HG02798 (cell line): ENCODE measurements around the gene MAP3K19.
"Not testable (repeated sequence)": the region's sequence is repeated elsewhere in the genome, so short reads cannot be mapped to it uniquely, and the experiment has no call there.

Source experiments
- ATAC-seq: cut with Tn5 transposase; IDR thresholded peaks from one replicate; pipeline ENCODE4 v1.9.1; 2021; ENCODE audit warnings: mild to moderate bottlenecking; ENCODE audit not compliant: unreplicated experiment, poor library complexity

MAP3K19 gene

DNA sequence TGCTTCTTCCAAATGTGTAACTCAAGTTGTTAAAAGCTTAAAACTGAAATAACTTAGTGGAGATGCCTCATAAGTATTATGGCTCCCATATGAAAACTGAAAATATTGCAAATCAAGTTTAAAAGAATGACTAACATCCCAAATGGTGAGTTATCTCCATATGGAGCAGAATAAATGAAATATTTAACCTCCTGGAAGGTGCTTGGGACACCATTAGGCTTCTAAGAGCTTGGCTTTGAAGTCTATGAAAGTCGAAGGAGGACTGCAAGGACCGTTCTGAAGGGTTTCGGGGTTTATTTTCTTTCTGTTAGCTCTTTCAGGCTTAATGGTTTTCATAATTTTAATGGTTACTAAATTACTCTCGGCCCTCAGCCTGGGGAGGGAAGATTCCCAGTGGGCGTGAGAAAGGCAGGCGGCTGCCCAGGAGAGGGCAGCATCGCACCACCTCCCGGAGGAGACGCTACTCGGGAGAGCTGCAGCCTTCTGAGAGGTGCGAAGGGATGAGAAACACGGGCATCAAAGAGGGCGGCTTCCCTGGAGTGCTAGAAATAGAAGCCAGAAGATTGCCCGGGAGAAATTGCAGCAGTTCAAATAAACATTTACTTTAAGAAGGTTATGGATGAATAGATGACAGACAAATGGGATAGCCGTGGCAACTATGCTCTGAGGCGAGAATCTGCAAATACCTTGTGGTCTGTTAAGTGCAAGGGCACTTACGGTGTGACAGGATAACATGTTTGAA, 43.1 kb downstream of the MAP3K19 start:
- ATAC-seq: peak; percentile 97

GRCh38 chr2:135002836-135003235, 44.4 kb downstream of the MAP3K19 start:
- no peak for ATAC-seq

GRCh38 chr2:134999521-134999920, 47.7 kb downstream of the MAP3K19 start:
- ATAC-seq: no peak

GRCh38 chr2:134988994-134989605, 58.1 kb downstream of the MAP3K19 start:
- ATAC-seq: peak; percentile 39

DNA sequence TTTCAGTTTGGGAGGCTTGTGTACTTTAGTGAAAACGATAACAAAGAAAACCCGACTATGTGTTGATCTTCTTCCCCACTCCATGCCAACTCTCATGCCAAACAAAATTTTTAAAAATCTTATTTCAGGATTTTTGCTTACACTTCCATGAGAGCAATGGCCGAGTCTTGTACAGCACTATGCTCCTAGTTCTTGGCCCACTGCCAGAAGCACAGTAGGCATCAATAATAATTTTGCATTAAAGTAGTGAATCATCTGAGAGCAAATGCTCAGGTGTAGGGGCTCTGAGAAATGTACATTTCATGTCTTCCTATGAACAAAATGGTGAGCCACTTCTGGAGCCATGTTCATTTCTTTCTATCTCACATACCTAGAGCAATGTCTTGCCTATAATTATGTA, 62.2 kb downstream of the MAP3K19 start:
- no peak for ATAC-seq

DNA sequence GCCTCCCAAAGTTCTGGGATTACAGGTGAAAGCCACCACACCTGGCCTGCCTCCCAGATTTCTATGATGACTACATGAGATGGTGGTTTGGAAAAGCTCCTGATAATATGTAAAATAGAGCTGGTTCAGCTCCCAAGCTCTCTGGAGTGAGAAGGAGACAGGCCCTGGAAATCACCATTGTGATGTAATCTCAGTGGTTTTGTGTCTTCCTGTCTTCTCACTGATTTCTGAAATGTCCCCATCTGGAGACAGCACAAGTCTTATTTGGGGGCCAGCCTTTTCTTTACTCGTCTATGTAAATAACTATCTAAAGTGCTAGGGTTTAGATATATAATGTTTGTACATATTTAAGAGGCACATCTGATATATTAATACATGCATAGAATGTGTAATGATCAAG, 64.6 kb downstream of the MAP3K19 start:
- no peak for ATAC-seq

DNA sequence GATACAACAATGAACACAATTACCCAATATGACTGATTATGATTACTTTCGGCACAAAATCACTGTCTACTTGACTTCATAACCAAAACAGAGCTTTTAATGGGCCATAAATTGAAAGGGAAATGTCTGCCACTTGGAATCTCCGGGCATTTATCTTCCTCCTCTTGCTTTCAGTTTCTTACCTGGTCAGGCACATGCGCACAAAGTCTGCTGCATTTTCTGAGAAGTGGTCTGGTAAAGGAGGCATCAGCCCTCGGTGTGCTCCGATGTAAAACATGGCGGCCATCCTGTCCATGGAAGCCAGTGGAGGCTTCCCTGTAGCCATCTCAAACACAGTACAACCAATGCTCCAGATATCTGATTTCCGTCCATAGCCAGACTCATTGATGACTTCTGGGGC, 66.6 kb downstream of the MAP3K19 start:
- no peak for ATAC-seq

DNA sequence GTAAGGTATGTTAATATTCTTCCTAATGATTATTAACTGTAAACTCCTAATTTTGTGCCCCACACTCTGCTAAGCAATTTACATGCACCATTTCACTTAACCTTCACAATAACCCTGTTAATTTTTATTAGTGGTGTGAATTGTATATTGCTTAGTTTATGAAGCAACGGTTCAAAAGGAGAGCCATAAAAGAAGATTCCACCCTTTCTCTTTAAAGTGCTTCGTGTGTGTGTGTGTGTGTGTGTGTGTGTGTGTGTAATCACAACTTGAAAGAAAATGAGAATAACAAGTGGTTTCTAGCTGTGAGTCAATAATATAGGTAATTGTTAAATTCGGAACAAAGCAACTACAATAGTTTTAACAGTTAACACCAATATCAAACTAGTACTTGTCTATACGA, 68.0 kb downstream of the MAP3K19 start:
- no peak for ATAC-seq

DNA sequence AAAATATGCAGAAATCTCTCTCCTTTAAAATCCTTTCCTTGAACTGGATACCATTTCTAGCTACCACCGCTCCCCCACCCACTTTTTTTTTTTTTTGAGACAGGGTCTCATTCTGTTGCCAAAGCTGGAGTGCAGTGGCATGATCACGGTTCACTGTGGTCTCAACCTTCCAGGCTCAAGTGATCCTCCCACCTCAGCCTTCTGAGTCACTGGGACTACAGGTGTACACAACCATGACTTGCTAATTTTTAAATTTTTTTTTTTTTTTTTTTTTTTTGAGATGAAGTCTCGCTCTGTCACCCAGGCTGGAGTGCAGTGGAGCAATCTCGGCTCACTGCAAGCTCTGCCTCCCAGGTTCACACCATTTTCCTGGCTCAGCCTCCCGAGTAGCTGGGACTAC, 70.1 kb downstream of the MAP3K19 start:
- ATAC-seq: not testable (repeated sequence)

DNA sequence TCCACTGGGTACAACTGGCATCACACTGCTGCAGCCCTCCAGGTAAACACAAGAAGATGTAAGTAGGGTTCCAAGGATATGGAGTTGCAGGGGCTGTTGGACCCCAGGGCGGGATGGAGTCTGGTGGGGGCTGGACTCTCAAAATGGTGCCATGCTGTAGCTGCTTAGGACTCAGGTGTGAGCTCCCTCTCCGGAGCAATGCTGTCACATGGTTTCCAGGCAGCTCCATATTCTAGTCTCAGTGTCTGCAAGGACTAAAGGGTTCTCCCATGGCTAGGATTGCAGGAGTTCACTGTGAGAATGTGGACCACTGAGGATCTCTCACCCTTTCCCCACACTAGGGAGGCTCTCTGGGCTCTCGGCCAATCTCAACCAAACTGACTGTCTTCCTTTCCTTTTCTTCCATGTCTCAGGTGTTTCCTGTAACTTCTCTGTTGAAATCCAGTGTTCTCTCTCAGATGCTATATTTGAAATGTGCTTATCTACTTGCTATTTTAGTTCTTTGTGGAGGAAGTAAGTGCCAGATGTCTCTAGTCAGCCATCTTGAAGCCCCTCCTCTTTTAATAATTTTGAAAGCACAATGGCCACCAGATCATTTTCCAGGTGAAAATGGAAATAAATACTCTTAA, 71.1 kb downstream of the MAP3K19 start:
- no peak for ATAC-seq

DNA sequence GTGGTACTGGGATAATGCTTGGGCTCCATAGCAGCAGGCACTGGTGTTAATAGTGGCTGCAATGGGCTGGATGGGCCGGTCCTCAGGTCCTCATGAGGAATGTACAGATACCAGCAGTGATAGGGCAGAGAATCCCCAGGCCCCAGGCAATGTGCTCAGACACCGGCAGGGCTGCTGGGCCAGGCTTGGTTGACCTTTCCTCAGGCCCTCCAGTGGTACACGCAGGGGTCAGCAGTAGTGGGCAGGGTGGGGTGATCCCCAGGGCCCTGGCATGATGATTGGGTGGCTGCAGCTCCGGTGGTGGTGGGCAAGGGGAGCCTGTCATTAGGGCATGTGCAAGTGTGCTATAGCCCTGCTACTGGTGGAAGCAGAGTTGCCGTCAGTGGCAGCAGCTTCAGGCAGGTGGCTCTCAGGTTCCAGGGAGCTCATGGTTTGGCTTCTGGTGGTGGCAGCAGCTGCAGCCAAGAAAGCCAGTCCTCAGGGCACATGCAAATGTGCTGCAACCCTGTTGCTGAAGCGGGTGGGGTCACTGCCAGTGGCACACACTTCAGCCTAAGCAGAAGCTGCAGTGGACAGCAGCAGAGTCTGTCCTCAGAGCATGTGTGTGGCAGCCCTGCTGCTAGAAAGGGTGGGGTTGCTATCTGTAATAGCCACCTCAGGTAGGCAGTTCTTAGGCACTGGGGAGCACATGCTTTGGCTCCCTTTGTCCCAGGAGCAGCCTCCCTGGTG, 71.8 kb downstream of the MAP3K19 start:
- no peak for ATAC-seq

DNA sequence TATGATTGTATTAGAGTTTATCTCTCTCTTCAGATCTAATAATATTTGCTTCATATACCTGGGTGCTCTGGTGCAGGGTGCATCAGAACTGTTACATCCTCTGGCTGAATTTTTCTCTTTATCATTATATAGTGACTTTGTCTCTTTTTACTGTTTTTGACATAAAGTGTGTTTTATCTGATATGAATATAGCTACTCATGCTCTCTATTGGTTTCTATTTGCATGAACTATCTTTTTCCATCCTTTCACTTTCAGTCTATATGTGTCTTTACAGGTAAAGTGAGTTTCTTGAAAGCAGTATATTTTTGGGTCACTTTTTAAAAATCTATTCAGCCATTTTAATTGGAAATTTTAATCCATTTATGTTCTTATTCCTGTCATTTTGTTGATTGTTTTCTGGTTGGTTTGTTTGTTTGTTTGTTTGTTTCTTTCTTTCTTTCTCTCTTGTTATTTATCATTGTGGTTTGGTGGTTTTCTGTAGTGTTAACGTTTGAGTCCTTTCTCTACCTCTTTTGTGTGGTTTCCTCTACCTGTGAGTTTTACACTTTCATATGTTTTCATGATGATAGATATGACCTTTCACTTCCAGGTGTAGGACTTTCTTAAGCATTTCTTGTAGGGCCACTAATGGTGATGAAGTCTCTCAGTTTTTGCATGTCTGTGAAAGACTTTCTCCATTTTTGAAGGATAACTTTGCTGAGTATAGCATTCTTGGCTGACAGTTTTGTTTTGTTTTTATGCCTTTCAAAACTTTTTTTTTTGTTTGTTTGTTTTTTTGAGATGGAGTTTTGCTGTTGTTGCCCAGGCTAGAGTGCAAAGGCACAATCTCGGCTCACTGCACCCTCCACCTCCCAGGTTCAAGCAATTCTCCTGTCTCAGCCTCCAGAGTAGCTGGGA, 73.8 kb downstream of the MAP3K19 start:
- no peak for ATAC-seq

DNA sequence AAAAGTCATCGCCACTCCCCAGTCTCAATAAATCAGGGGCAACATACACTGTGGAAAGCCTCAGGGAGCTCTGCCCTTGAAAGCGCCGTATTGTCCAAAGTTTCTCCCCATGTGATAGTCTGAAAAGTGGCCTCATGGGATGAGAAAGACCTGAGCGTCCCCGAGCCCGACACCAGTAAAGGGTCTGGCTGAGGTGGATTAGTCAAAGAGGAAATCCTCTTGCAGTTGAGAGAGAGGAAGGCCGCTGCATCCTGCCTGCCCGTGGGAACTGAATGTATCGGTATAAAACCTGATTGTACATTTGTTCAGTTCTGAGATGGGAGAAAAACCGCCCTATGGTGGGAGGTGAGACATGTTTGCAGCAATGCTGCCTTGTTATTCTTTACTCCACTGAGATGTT, 80.1 kb downstream of the MAP3K19 start:
- not testable (repeated sequence) for ATAC-seq

- ATAC-seq: no peak
Measured at GRCh38 chr2:134957477-134957876, 89.8 kb downstream of the MAP3K19 start.

GRCh38 chr2:134955744-134956143, 91.5 kb downstream of the MAP3K19 start:
- no peak for ATAC-seq

DNA sequence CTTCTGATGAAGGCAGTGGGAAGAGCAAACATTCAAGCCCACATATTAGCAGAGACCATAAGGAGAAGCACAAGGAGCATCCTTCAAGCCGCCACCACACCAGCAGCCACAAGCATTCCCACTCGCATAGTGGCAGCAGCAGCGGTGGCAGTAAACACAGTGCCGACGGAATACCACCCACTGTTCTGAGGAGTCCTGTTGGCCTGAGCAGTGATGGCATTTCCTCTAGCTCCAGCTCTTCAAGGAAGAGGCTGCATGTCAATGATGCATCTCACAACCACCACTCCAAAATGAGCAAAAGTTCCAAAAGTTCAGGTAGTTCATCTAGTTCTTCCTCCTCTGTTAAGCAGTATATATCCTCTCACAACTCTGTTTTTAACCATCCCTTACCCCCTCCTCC, 93.2 kb downstream of the MAP3K19 start:
- ATAC-seq: no peak

DNA sequence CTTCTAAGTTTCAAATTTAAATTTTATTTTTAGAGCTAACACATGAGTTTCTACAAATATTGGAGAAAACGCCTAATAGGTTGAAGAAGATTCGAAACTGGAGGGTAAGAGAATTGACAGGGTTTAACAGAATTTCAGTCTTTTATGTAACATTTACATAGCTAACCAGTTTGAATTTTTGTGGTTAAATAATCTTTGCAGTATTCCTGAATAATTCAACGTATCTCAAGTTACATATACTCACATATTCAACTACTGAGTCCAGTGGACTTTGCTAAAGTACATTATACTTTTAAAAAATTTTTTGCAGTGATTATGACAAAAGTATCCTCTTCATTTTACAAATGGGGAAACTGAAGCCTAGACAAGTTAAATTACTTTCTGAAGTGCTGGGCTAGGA, 94.6 kb downstream of the MAP3K19 start:
- ATAC-seq: no peak

GRCh38 chr2:134950886-134951285, 96.4 kb downstream of the MAP3K19 start:
- ATAC-seq: no peak

DNA sequence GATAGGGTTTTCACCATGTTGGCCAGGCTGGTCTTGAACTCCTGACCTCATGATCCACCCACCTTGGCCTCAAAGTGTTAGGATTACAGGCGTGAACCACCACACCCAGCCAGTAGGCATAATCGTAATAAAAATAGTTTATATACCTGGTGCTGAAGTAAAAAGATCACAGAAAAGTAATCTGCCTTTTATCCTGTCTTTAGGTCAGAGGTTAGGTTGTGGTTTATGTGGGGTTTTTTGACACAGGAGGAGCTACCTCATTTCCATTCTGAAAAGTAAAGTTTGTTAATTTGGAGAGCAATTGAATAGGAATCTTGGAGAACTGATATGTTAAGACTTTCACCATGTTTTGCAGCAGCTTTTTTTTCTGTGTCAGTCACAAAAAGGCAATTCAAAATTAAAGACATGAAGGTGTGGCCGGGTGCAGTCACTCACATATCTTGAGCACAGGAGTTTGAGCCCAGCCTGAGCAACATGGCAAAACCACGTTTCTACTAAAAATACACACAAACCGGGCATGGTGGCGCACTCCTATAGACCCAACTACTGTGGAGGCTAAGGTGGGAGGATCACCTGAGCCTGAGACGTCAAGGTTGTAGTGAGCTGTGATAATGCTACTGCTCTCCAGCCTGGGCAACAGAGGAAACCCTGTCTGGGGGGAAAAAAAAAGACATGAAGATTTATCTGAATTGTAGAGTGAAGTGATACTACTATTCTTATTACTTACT, 97.1 kb downstream of the MAP3K19 start:
- ATAC-seq: no peak
